Body of pancreas (tissue), 4 donors: ENCODE data around the gene KCNN3. TPM values are rescaled to one million over a fixed set of nuclear protein-coding genes. Genes with fewer than 3 reads are reported as not detected.

Source experiments
- ATAC-seq: fragments of 150-250 bp; one replicate; pipeline ENCODE4 v1.9.1; 2016
- DNase-seq, 4 donors: peaks; one replicate each; pipeline ENCODE4 v3.0.0-alpha.2; 2019
- H3K27ac ChIP-seq, 4 donors: fragments of 200-600 bp; sonication (generic); 1 replicate in 3 of 4; 2 replicates in 1 of 4; pipeline versions ENCODE4 v1.5.1 to v1.6.1; 2016 to 2019; ENCODE audit warnings: mild to moderate bottlenecking in 1 of 4, mixed read lengths in 1 of 4, moderate library complexity in 1 of 4
- H3K27me3 ChIP-seq, 2 donors: fragments of 200-600 bp; sonication (generic); one replicate each; pipeline ENCODE4 v1.6.0; 2016; ENCODE audit warnings: mild to moderate bottlenecking in 1 of 2
- H3K36me3 ChIP-seq, 2 donors: fragments of 200-600 bp; sonication (generic); replicated peaks in 1 of 2; 2 replicates each; pipeline ENCODE4 v1.5.1; 2016; ENCODE audit warnings: low read depth in 2 of 2; ENCODE audit not compliant: insufficient read depth in 1 of 2
- H3K4me1 ChIP-seq: fragments of 200-600 bp; sonication (generic); one replicate; pipeline ENCODE4 v1.6.0; 2016
- H3K4me3 ChIP-seq, 2 donors: fragments of 200-600 bp; sonication (generic); 1 replicate in 1 of 2; 2 replicates in 1 of 2; pipeline ENCODE4 v1.5.1; 2016 to 2019
- H3K9me3 ChIP-seq, 3 donors: fragments of 200-600 bp; sonication (generic); 1 replicate in 2 of 3; 2 replicates in 1 of 3; pipeline ENCODE4 v1.5.1; 2016
- POLR2A ChIP-seq, 3 donors: fragments of 450-650 bp; IDR thresholded peaks; one replicate each; pipeline ENCODE4 v1.6.1; 2016; ENCODE audit warnings: antibody characterized with exemption in 3 of 3, mild to moderate bottlenecking in 2 of 3
- WGBS, 2 donors: methylation state at CpG; one replicate each; pipeline ENCODE4 v1.1.5; 2017; 5-methylcytosine and 5-hydroxymethylcytosine counted together
- intact Hi-C: fragments of 100-400 bp; cut with DNase I; formaldehyde crosslinking; loops from one replicate; pipeline ENCODE4 v1.15.1; 2023
- total RNA-seq, 2 donors: library from RNA; depleted of rRNA; stranded (reverse); fragments of >200 nt; gene quantifications; one replicate each; pipeline ENCODE4 v1.1.0, GENCODE V29; 2016
- TF ChIP-seq, protein P1 (sequence below), 7 experiments: fragments of 450-650 bp in 4 of 7; fragments of 200-600 bp in 3 of 7; sonication (generic) in 3 of 7; IDR thresholded peaks; one replicate each; pipeline ENCODE4 v1.5.1; 2016 to 2019; ENCODE audit warnings: antibody characterized with exemption in 7 of 7

KCNN3 gene
- total RNA-seq, 2 donors from 2014 or later, result 0.33 to 1.6 TPM

DNA sequence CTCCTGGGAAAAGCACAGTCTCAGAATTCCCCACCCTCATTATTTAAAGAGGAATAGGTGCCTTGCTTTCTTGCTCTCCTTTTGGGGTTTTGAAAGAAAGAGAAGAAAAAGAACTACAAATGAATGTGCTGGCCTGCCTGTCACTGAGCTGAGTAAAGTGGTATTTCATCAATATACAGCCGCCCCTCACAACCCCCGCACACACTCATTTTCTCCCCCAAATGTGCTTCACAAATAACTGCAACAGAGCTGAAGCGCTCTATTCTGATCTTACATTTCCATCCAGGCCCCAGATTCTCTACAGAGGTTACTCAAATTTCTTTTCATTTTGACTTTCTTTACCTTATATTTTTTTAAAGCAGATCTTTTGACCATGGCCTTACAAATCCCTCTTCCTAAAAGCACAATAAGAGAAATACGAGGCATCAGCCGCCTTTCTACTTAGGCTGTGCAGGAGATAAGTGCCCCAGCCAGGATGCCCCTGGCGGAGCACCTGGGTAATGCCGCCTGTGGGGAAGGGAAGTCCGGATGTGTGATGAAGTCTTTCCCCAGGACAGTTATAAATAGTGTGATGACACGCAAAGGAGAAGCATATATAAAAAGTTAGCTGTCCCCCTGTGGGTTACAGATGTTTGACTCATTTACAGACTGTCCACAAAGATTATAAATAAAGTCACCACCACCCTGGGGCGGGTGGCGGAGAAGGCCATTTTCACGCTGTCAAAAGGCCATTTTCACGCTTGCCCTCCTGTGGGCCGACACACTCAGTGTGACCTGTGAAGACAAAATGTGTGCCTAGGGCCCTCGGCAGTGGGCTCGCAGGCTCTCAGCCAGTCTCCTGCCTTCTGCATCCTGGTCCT is 6.5 kb downstream of the KCNN3 start:
- ATAC-seq (peak; percentile 31), DNase-seq (peak in 3 of 4 donors; percentile 32 to 52 (median 46))
- peaks cover 10% of the 10 kb centered on the region for H3K4me1 ChIP-seq
- no peaks in the 10 kb centered on the region for H3K36me3 ChIP-seq
- H3K27me3 ChIP-seq, result no peaks in the 10 kb centered on the region
- no peak overlapping the region for H3K4me3 ChIP-seq
- no peak overlapping the region for H3K27ac ChIP-seq
- intact Hi-C loops, result no loop called here
- no peak for TF ChIP-seq POLR2A (IDR thresholded peaks at IDR 0.05)
- TF ChIP-seq, protein P1, sequence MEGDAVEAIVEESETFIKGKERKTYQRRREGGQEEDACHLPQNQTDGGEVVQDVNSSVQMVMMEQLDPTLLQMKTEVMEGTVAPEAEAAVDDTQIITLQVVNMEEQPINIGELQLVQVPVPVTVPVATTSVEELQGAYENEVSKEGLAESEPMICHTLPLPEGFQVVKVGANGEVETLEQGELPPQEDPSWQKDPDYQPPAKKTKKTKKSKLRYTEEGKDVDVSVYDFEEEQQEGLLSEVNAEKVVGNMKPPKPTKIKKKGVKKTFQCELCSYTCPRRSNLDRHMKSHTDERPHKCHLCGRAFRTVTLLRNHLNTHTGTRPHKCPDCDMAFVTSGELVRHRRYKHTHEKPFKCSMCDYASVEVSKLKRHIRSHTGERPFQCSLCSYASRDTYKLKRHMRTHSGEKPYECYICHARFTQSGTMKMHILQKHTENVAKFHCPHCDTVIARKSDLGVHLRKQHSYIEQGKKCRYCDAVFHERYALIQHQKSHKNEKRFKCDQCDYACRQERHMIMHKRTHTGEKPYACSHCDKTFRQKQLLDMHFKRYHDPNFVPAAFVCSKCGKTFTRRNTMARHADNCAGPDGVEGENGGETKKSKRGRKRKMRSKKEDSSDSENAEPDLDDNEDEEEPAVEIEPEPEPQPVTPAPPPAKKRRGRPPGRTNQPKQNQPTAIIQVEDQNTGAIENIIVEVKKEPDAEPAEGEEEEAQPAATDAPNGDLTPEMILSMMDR (IDR thresholded peaks at IDR 0.05), result peak in 6 of 7 experiments; percentile 33 to 51 (median 45)
- no peaks in the 10 kb centered on the region for H3K9me3 ChIP-seq
- WGBS, 2 donors, result 63 to 79% methylated on average over 16 of the region's 16 CpGs

DNA sequence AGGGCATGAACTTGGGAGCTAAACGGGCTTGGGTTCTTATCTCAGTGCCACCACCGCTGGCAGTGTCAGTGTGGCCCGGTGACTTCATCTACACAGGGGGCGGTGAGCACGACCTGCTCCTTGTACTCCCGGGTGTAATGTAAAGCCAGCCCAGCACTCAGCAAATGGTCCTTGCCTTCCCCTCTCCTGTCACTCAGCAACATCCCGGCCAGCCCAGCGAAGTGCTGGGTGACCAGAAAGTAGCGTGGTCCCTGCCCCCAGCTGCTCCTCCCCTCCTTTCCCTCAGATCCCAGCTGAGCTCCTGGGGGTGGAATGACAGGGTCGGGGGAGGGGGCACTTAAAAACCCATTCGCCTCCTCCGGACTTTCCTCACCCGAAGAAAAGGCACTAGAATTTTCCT is 7.2 kb downstream of the KCNN3 start:
- 47 to 54% methylated on average over 13 of the region's 13 CpGs for WGBS, 2 donors
- peak in 3 of 4 donors; percentile 21 to 32 (median 23) for DNase-seq
- no peak overlapping the region for H3K4me3 ChIP-seq
- no peaks in the 10 kb centered on the region for H3K9me3 ChIP-seq
- no peak for ATAC-seq
- TF ChIP-seq, protein P1 (IDR thresholded peaks at IDR 0.05), result no peak
- no peak for TF ChIP-seq POLR2A (IDR thresholded peaks at IDR 0.05)
- no peaks in the 10 kb centered on the region for H3K36me3 ChIP-seq
- H3K27ac ChIP-seq, result no peak overlapping the region
- H3K4me1 ChIP-seq, result peaks cover 10% of the 10 kb centered on the region
- H3K27me3 ChIP-seq, result no peaks in the 10 kb centered on the region
- intact Hi-C loops, result no loop called here

- ATAC-seq (no peak), DNase-seq (no peak)
- Histone ChIP-seq H3K4me1 (peaks cover 10% of the 10 kb centered on the region), H3K27me3 (no peaks in the 10 kb centered on the region), H3K4me3 (no peak overlapping the region), H3K36me3 (no peaks in the 10 kb centered on the region), H3K27ac (no peak overlapping the region), H3K9me3 (no peaks in the 10 kb centered on the region)
- WGBS, 2 donors, result 74 to 75% methylated on average over 12 of the region's 12 CpGs
- intact Hi-C loops, result no loop called here
- TF ChIP-seq, protein P1 (IDR thresholded peaks at IDR 0.05), result no peak
- no peak for TF ChIP-seq POLR2A (IDR thresholded peaks at IDR 0.05)
These were observed 8.4 kb downstream of the KCNN3 start for GRCh38 chr1:154861607-154862094.

- H3K4me3 ChIP-seq, result no peak overlapping the region
- no peak for DNase-seq
- TF ChIP-seq, protein P1 (IDR thresholded peaks at IDR 0.05), result no peak
- TF ChIP-seq POLR2A (IDR thresholded peaks at IDR 0.05), result no peak
- no peaks in the 10 kb centered on the region for H3K27me3 ChIP-seq
- intact Hi-C loops, result no loop called here
- H3K4me1 ChIP-seq, result peaks cover 2% of the 10 kb centered on the region
- no peak for ATAC-seq
- H3K36me3 ChIP-seq, result no peaks in the 10 kb centered on the region
- no peak overlapping the region for H3K27ac ChIP-seq
- H3K9me3 ChIP-seq, result no peaks in the 10 kb centered on the region
- WGBS, 2 donors, result 59 to 69% methylated on average over 12 of the region's 12 CpGs
These were observed 9.8 kb downstream of the KCNN3 start for GRCh38 chr1:154860156-154860870.
